H1 (cell line): Measurements from ENCODE around the gene GRID1. TPM values are rescaled to one million over a fixed set of nuclear protein-coding genes. Genes with fewer than 3 reads are reported as not detected.

Experiments used
- CTCF ChIA-PET: fragments of 300-600 bp; sonication (Branson Sonifier 250); formaldehyde crosslinking; loops from one replicate; lab custom pipeline; 2021; ENCODE audit not compliant: partially characterized antibody; lab: Charles Lee
- POLR2A ChIA-PET: fragments of 300-600 bp; sonication (Branson Sonifier 250); formaldehyde crosslinking; loops from one replicate; lab custom pipeline; 2021; ENCODE audit warnings: inconsistent platforms; ENCODE audit not compliant: partially characterized antibody; lab: Charles Lee
- DNase-seq, 2 experiments: peaks; one replicate each; pipeline versions ENCODE4 v3.0.0 to v3.0.0-alpha.2; 2010 to 2022; ENCODE audit warnings: low spot score in 2 of 2, low read depth in 1 of 2, mixed read lengths in 1 of 2
- FAIRE-seq: peaks from 2 replicates; lab custom pipeline; 2011; peaks lifted over from hg19 to GRCh38; lab: Jason Lieb, UNC
- H2AFZ ChIP-seq: 2 replicates; pipeline ENCODE4 v1.8.1; 2012; ENCODE audit warnings: low read length, inconsistent platforms
- H2AK5ac ChIP-seq: 2 replicates; pipeline ENCODE4 v1.6.1; 2013; ENCODE audit warnings: low read depth, low read length
- H2BK120ac ChIP-seq: replicated peaks from 2 replicates; pipeline ENCODE3; 2013; ENCODE audit warnings: low read depth, low read length, inconsistent platforms
- H2BK12ac ChIP-seq: 2 replicates; pipeline ENCODE4 v1.6.1; 2013; ENCODE audit warnings: low read depth, low read length
- H2BK15ac ChIP-seq: 2 replicates; pipeline ENCODE4 v1.6.1; 2013; ENCODE audit warnings: low read length
- H2BK20ac ChIP-seq: 2 replicates; pipeline ENCODE4 v1.6.1; 2013; ENCODE audit warnings: low read length
- H2BK5ac ChIP-seq: 2 replicates; pipeline ENCODE4 v1.6.1; 2013; ENCODE audit warnings: low read depth, low read length
- H3K14ac ChIP-seq: 2 replicates; pipeline ENCODE4 v1.6.1; 2013; ENCODE audit warnings: inconsistent platforms; ENCODE audit not compliant: insufficient read length
- H3K18ac ChIP-seq: 2 replicates; pipeline ENCODE4 v1.6.1; 2013; ENCODE audit warnings: low read length; ENCODE audit errors: extremely low read depth
- H3K23ac ChIP-seq: 2 replicates; pipeline ENCODE4 v1.6.1; 2013; ENCODE audit warnings: inconsistent platforms; ENCODE audit not compliant: insufficient read length
- H3K23me2 ChIP-seq: 2 replicates; pipeline ENCODE4 v1.6.1; 2013; ENCODE audit warnings: low read depth, low read length
- H3K27ac ChIP-seq: 2 replicates; pipeline ENCODE4 v1.6.1; 2011; ENCODE audit warnings: low read depth, low read length, inconsistent platforms
- H3K27me3 ChIP-seq, 4 experiments: replicated peaks in 1 of 4; 1 replicate in 1 of 4; 2 replicates in 3 of 4; pipeline versions ENCODE4 v1.6.1 to v1.8.1; 2011 to 2013; ENCODE audit warnings: low read length in 3 of 4, mild to moderate bottlenecking in 3 of 4, inconsistent platforms in 2 of 4, mixed read lengths in 2 of 4, moderate library complexity in 1 of 4; ENCODE audit not compliant: control insufficient read depth in 3 of 4, insufficient read depth in 3 of 4; ENCODE audit errors: extremely low read depth in 1 of 4
- H3K36me3 ChIP-seq, 4 experiments: 2 replicates each; pipeline versions ENCODE4 v1.6.1 to v1.8.1; 2011 to 2013; ENCODE audit warnings: mild to moderate bottlenecking in 4 of 4, low read length in 3 of 4, moderate library complexity in 2 of 4, control low read depth in 1 of 4, inconsistent platforms in 1 of 4; ENCODE audit not compliant: insufficient read depth in 4 of 4, control insufficient read depth in 2 of 4
- H3K4ac ChIP-seq: replicated peaks from 2 replicates; pipeline ENCODE3; 2013; ENCODE audit warnings: low read length, low read depth, mixed read lengths, inconsistent platforms; ENCODE audit not compliant: insufficient read length
- H3K4me1 ChIP-seq, 4 experiments: replicated peaks in 1 of 4; 1 replicate in 1 of 4; 2 replicates in 3 of 4; pipeline versions ENCODE4 v1.6.1 to v1.8.1; 2011 to 2013; ENCODE audit warnings: low read length in 3 of 4, inconsistent platforms in 2 of 4, mixed read lengths in 1 of 4; ENCODE audit not compliant: insufficient read depth in 4 of 4, control insufficient read depth in 3 of 4
- H3K4me2 ChIP-seq, 2 experiments: 2 replicates each; pipeline versions ENCODE4 v1.6.1 to v1.8.1; 2011 to 2013; ENCODE audit warnings: low read depth in 2 of 2, low read length in 2 of 2, control low read depth in 1 of 2, inconsistent platforms in 1 of 2, mild to moderate bottlenecking in 1 of 2; ENCODE audit not compliant: insufficient read depth in 1 of 2
- H3K4me3 ChIP-seq, 4 experiments: fragments of 200-600, 300-600 bp in 1 of 4; sonication (generic), shearing (Covaris generic), sonication (Bioruptor Twin) in 1 of 4; 2 replicates each; pipeline versions ENCODE4 v1.5.1 to v1.8.1; 2011 to 2016; ENCODE audit warnings: low read length in 4 of 4, low read depth in 3 of 4, control low read depth in 2 of 4, inconsistent platforms in 2 of 4, mild to moderate bottlenecking in 2 of 4, mixed read lengths in 1 of 4, moderate library complexity in 1 of 4; ENCODE audit not compliant: insufficient read depth in 2 of 4; ENCODE audit errors: extremely low read depth in 1 of 4
- H3K56ac ChIP-seq: replicated peaks from 2 replicates; pipeline ENCODE3; 2013; ENCODE audit warnings: low read depth, mild to moderate bottlenecking, mixed read lengths, low read length, inconsistent platforms; ENCODE audit not compliant: insufficient read length
- H3K79me1 ChIP-seq: 2 replicates; pipeline ENCODE4 v1.6.1; 2013; ENCODE audit warnings: low read depth, low read length, control low read depth
- H3K79me2 ChIP-seq, 2 experiments: 2 replicates each; pipeline versions ENCODE4 v1.6.1 to v1.8.1; 2012 to 2013; ENCODE audit warnings: low read length in 2 of 2, mild to moderate bottlenecking in 2 of 2, inconsistent platforms in 1 of 2; ENCODE audit not compliant: insufficient read depth in 2 of 2, control insufficient read depth in 1 of 2
- H3K9ac ChIP-seq, 4 experiments: replicated peaks in 1 of 4; 1 replicate in 1 of 4; 2 replicates in 3 of 4; pipeline versions ENCODE4 v1.6.1 to v1.8.1; 2011 to 2013; ENCODE audit warnings: low read depth in 3 of 4, low read length in 3 of 4, control low read depth in 2 of 4, mild to moderate bottlenecking in 2 of 4, moderate library complexity in 2 of 4, inconsistent platforms in 1 of 4; ENCODE audit errors: extremely low read depth in 1 of 4
- H3K9me3 ChIP-seq, 2 experiments: 2 replicates each; pipeline versions ENCODE4 v1.6.1 to v1.8.1; 2012 to 2013; ENCODE audit warnings: mild to moderate bottlenecking in 2 of 2, moderate library complexity in 2 of 2, control low read depth in 1 of 2, inconsistent platforms in 1 of 2, low read depth in 1 of 2, low read length in 1 of 2, mixed read lengths in 1 of 2; ENCODE audit not compliant: insufficient read depth in 2 of 2
- H4K20me1 ChIP-seq, 2 experiments: replicated peaks in 1 of 2; 2 replicates each; pipeline versions ENCODE3 to v1.8.1; 2011 to 2013; ENCODE audit warnings: inconsistent platforms in 2 of 2, low read length in 2 of 2, mild to moderate bottlenecking in 1 of 2; ENCODE audit not compliant: insufficient read depth in 2 of 2, control insufficient read depth in 1 of 2
- H4K5ac ChIP-seq: 2 replicates; pipeline ENCODE4 v1.6.1; 2013; ENCODE audit warnings: low read length, low read depth, mixed read lengths, inconsistent platforms; ENCODE audit not compliant: insufficient read length
- H4K8ac ChIP-seq: 2 replicates; pipeline ENCODE4 v1.8.0; 2013; ENCODE audit warnings: mild to moderate bottlenecking, moderate library complexity, low read length, inconsistent platforms; ENCODE audit not compliant: insufficient read depth; ENCODE audit errors: extremely low read depth
- H4K91ac ChIP-seq: replicated peaks from 2 replicates; pipeline ENCODE3; 2013; ENCODE audit warnings: low read length, mixed read lengths, inconsistent platforms; ENCODE audit not compliant: insufficient read length
- CTCF ChIP-seq, 3 experiments: IDR thresholded peaks; 1 replicate in 2 of 3; 2 replicates in 1 of 3; pipeline versions ENCODE4 v1.5.1 to v1.6.1; 2011; ENCODE audit warnings: low read length in 3 of 3, mild to moderate bottlenecking in 3 of 3, inconsistent platforms in 2 of 3, low read depth in 1 of 3, moderate library complexity in 1 of 3; ENCODE audit not compliant: insufficient read depth in 1 of 3; ENCODE audit errors: control extremely low read depth in 1 of 3
- PHF8 ChIP-seq: fragments of 200-600 bp; sonication (generic); conservative IDR thresholded peaks from 2 replicates; pipeline ENCODE4 v1.7.1; 2012; ENCODE audit warnings: low read depth, mild to moderate bottlenecking, inconsistent platforms, low read length, moderate library complexity
- POLR2AphosphoS5 ChIP-seq: IDR thresholded peaks from 2 replicates; pipeline ENCODE4 v1.6.1; 2011; ENCODE audit warnings: low read depth, low read length
- WGBS, 2 experiments: shearing (Covaris generic) in 1 of 2; methylation state at CpG; one replicate each; pipeline versions ENCODE4 v1.1.6 to v1.1.7; 2013 to 2015; ENCODE audit warnings: low lambda C conversion rate in 2 of 2, mixed read lengths in 2 of 2, inconsistent platforms in 1 of 2, low coverage in 1 of 2, missing lambda C conversion rate in 1 of 2; ENCODE audit not compliant: insufficient replicate concordance in 2 of 2, insufficient coverage in 1 of 2, insufficient read length in 1 of 2; ENCODE audit errors: extremely low coverage in 1 of 2, missing lambda C conversion rate in 1 of 2; 5-methylcytosine and 5-hydroxymethylcytosine counted together
- polyA plus RNA-seq, 7 experiments: library from polyadenylated mRNA; depleted of rRNA in 3 of 7; stranded (reverse) in 5 of 7; unstranded in 2 of 7; fragments of >200 nt in 5 of 7; fragments of 200-250 nt in 2 of 7; gene quantifications; 1 replicate in 5 of 7; 2 replicates in 1 of 7; 4 replicates in 1 of 7; pipeline versions ENCODE4 v1.2.1 to v1.2.3, GENCODE V29; 2011 to 2013; ENCODE audit warnings: missing spikeins in 2 of 7, mixed read lengths in 2 of 7
- total RNA-seq: library from RNA; stranded (reverse); fragmentation: NEBNext Ultra II Directional; extraction: Animal tissue kit (Norgen Biotek cat#: 25700); gene quantifications from 2 replicates; pipeline ENCODE4 v1.2.1, GENCODE V29; 2021

GRID1 gene
- total and polyA plus RNA-seq, 2 of the 8 experiments (the other 6 are each of a cell fraction or from before 2014, with no cell fraction given) = 0.22 to 0.30 TPM

- Histone ChIP-seq H4K20me1 (no peaks in the 10 kb centered on the region), H2BK5ac (no peak overlapping the region), H2BK15ac (no peak overlapping the region), H3K9ac (no peak overlapping the region), H3K4ac (no peak overlapping the region), H3K23ac (no peak overlapping the region), H2BK12ac (no peak overlapping the region), H3K4me1 (no peaks in the 10 kb centered on the region), H4K8ac (no peak overlapping the region), H2AFZ (no peak overlapping the region), H4K91ac (no peak overlapping the region), H3K4me2 (no peak overlapping the region), H2BK120ac (no peak overlapping the region), H4K5ac (no peak overlapping the region), H3K27me3 (no peaks in the 10 kb centered on the region), H3K14ac (no peak overlapping the region), H2BK20ac (no peak overlapping the region), H2AK5ac (no peak overlapping the region), H3K9me3 (no peaks in the 10 kb centered on the region), H3K18ac (no peak overlapping the region), H3K4me3 (no peak overlapping the region), H3K56ac (no peak overlapping the region), H3K36me3 (no peaks in the 10 kb centered on the region), H3K23me2 (no peaks in the 10 kb centered on the region), H3K79me1 (no peaks in the 10 kb centered on the region), H3K27ac (no peak overlapping the region), H3K79me2 (no peaks in the 10 kb centered on the region)
- FAIRE-seq (no peak), DNase-seq (no peak)
- ChIA-PET POLR2A (no interaction called here), CTCF (interaction anchor here (1.0 to 4.2 kb wide), 9 partner anchors 8 to 259 kb away, joined by 3 to 18 read pairs (median 5); no protein-coding TSS in a partner anchor)
- no peak for TF ChIP-seq PHF8
- no peak for TF ChIP-seq POLR2AphosphoS5
- TF ChIP-seq CTCF (IDR thresholded peaks at IDR 0.05; ENCODE audit: control extremely low read depth in 1 of 3, insufficient read depth in 1 of 3, low read depth in 1 of 3, low read length in 3 of 3) = no peak
- WGBS, 2 experiments = 78% methylated on average over 2 of the region's 2 CpGs; no CpG with 5 or more reads in 1 of the 2 experiments
Observed at GRCh38 chr10:86102031-86102430, 264.6 kb downstream of the GRID1 start.
